ENCODE measurements around the gene PAPOLG.
"Not testable (repeated sequence)": the region's sequence is repeated elsewhere in the genome, so short reads cannot be mapped to it uniquely, and the experiment has no call there.

PAPOLG gene

DNA sequence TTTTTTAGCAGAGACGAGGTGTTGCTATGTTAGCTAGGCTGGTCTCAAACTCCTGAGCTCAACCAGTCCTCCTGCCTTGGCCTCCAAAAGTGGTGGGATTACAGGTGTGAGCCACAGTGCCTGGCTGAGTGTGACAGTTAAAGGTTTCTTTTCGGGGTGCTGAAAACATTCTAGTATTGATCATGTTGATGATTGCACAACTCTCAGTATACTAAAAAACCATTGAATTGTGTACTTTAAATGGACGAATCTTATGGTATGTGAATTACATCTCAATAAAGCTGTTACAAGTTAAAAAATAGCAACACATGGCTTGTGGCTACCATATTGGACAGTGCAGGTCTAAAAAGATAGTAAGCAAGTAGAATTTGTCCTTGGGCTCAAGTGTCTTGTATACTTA lies 22.3 kb downstream of the PAPOLG start:
- DNase-seq = no peak

- no peak for DNase-seq
These were observed 23.4 kb downstream of the PAPOLG start for GRCh38 chr2:60779426-60779825.

DNA sequence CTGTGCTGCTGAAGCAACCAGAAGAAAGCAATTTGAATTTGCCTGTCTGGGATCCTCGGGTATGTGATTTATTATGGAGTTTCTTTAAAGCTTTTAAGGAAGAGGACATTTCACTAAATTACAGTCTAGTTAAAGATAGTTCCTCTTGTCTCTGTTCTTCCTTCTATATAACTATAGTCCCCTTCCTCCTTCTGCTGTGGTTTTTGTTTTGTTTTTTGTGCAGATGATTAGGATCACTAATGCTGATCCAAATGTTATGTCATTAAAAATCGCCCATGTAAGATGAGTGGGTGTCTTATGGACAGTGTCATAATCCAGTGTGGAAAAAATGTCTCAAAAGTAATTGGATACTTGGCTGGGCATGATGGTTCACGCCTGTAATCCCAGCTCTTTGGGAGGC lies 24.7 kb downstream of the PAPOLG start:
- DNase-seq = no peak

DNA sequence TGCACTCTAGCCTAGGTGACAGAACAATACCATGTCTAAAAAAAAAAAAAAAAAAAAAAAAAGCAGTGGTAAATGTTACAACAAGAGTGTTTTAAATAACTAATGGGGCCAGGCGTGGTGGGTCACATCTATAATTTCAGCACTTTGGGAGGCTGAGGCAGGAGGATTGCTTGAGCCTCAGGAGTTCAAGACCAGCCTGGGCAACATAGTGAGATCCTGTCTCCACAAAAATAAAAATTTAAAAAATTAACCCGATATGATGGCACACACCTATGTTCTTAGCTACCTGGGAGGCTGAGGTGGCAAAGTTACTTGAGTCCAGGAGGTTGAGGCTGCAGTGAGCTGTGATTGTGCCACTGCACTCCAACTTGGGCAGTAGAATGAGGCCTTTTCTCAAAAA lies 37.1 kb downstream of the PAPOLG start:
- no peak for DNase-seq

DNA sequence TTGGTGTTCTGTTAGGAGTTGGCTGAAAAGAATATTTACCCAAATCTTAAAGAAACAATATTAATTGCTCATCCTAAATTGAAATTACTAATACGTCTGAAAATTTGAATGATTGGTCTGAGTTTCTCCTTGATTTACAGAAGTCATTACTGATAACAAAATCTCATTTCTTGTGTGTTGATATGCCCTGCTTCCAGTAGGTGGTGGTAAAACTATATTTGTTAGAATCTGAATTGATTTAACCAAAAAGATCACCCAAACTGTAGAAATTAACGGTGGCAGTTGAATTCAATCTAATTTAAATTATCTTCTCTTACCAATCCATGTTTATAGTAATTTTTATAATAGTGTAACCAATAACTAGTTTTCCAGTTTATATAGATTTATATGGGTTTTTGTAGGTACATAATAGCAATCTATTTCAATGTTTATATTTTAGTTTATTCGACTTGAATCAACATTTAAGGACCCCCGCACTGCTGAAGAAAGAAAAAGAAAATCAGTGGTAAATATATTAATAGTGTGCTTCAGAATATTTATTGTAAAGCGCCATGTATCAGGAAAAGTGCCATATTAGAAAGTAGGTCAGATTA lies 38.3 kb downstream of the PAPOLG start:
- DNase-seq = no peak

- no peak for DNase-seq
These were observed 40.8 kb downstream of the PAPOLG start for GRCh38 chr2:60796573-60797509.

DNA sequence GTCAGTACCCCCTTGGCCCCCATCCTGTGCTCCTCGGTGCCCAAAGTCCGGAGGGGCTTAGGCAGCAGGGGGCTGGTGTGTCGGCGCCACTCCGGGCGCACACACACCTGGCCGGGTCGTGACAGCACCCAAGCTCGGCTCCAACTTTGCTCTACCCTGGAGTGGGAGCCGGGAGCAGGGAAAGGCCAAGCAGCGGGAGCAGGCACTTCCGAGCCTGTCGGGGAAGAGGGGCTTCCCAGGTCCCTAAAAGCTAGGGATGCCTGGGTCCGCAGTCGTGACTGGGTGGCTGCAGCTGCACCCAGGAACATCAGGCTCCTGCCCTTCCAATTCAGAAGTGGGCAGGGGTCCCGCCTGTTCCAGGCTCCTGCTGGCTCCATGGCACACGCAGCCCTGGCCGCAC lies 48.4 kb downstream of the PAPOLG start:
- DNase-seq = no peak

- no peak for DNase-seq
These were observed 50.5 kb downstream of the PAPOLG start for GRCh38 chr2:60806595-60806987.

DNA sequence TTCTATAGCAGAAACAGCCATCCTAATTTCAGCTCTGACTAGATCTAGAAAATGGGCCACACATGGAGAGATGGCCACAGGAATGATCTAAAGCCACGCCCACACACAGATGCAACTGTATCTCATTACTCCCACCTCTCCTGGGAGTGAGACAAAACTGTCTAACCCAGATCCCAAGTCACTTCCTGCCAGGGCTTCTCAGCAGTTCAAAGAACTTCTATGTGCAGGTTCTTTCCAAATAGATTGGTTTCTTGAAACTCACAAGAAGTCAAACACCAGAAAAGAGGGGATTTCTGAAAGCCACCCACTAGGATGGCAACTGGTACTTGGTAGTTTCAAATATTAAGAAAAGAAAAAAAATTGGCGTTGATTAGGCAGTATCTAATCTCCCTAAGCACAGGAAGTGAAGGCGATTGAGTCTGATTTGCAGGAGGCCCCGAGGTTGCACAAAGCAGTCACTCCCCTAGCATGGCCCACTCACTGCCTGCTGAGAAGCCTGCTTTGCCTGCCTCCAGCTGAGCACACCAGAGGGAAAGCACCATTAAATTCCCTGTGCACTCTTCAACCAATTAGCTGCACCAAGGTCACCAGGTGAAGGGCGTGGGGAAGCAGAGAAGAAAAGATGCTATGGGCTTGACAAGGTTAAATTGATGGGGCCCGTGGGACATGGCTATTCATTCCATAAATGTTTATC lies 51.1 kb downstream of the PAPOLG start:
- peak; percentile 65 for DNase-seq

DNA sequence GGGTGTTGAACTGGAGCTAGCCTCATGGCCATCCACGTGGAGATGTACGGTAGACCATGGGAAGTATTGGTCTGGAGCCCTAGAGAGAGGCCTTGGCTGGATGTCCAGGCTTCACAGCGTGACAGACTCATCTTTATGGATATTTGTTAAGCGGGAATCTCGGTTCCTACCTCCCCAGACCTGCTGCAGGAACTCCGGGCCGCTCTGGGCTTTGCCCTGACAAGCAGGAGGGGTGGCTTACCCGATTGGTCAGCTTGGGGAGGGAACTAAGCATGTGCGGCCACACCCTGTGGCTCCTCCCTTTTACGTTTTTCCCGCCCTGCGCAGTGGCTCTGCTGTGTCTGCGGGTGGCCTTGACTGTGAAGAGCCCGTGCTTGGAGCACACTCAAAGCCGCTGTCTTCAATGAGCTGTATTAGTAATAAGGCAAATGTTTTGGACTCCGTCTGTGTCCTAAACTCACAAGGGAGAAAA lies 52.3 kb downstream of the PAPOLG start:
- DNase-seq = no peak

GRCh38 chr2:60811491-60812375 lies 55.7 kb downstream of the PAPOLG start:
- no peak for DNase-seq

GRCh38 chr2:60817191-60817590 lies 61.1 kb downstream of the PAPOLG start:
- DNase-seq = not testable (repeated sequence)

DNA sequence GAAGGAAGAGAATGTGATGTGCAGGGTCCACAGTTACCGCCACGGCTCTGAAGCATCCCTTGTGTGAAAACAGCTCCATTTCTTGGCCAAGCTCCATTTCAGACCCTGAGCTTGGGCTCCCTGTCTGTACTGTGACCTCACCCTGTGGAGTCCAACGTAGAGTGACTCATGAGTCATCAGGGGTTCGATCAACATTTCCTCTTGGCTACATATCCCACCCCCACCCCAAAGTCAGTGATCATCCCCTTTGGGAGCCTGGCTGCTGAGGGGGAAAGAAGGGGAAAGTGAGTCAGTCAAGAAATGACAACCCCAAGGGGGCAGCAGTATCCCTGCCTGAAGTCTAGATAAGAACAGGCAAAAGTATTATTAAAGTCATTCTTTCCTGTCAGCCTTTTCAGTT lies 62.2 kb downstream of the PAPOLG start:
- DNase-seq = no peak

GRCh38 chr2:60819155-60819862 lies 63.2 kb downstream of the PAPOLG start:
- DNase-seq = no peak

- no peak for DNase-seq
These were observed 63.9 kb downstream of the PAPOLG start for GRCh38 chr2:60819936-60820335.

DNA sequence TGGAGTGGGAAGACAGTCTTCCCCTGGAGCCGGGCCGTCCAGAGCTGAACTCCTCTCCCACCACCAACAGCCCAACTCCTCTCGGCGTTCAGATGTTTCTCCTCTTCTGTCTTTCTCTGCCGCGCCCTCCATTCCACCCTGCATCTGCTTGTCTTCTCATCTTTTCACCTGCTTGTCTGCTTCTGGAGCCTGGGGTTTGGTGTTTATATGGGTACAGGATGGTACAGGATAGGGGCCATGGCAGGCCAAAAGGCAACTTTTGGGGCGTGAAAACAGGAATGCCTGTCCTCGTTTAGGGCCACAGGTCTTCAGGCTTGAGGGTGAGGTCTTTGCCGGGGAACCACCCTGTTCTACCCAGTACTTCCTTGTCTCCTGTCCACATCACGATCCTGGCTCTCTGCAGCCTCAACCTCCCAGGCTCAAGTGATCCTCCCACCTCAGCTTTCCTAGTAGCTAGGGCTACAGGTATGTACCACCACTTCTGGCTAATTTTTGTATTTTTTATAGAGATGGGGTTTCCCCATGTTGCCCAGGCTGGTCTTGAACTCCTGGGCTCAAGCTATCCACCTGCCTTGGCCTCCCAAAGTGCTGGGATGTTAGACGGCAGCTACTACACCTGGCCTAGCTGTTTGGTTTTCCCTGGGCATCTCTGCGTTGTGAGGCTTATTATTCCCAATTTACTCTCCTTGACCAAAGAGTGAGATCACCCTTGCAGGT lies 64.5 kb downstream of the PAPOLG start:
- DNase-seq = no peak

- no peak for DNase-seq
These were observed 65.0 kb downstream of the PAPOLG start for GRCh38 chr2:60821133-60821469.

DNA sequence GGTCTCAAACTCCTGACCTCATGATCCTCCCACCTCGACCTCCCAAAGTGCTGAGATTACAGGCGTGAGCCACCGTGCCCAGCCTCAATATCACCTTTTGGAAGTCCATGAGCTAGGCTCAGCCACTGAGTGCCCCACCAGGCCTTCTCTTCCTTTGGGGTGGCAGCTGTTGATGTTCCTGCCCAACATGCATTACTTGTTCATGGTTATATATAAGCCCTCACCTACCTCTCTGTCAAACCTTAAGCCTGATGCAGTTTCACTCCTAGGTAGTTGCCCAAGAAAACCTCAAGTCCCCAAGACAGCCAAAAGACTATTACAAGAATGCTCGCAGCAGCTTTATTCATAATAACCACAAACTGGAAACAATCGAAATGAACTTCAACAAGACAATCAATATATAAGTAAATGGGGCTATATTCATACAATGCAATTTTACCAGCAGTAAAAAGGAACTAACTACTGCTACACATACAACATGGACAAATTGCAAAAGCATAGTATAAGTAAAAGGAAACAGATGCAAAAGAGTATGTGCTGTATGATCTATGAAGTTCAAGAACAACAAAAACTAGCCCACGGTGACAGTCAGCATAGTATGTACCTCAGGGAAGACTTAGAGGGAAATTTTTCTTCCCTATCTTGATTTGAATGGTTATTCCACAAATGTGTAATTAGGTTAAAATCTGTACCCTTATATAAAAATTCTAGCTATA lies 65.7 kb downstream of the PAPOLG start:
- DNase-seq = no peak

- no peak for DNase-seq
These were observed 66.9 kb downstream of the PAPOLG start for GRCh38 chr2:60822987-60823386.

GRCh38 chr2:60823694-60824305 lies 67.7 kb downstream of the PAPOLG start:
- DNase-seq = no peak
